GM12878 (cell line): ENCODE data around the gene ARHGEF7. TPM values are rescaled to one million over a fixed set of nuclear protein-coding genes. Genes with fewer than 3 reads are reported as not detected.

Experiments used
- ATAC-seq: fragments of 200-7000 bp; cut with Tn5 transposase; 3 replicates; pipeline ENCODE4 v1.9.1; 2020; ENCODE audit warnings: mild to moderate bottlenecking, moderate library complexity
- BruUV-seq: library from RNA; stranded (reverse); fragments of 400-500 nt; replicated peaks from 2 replicates; lab custom pipeline; 2021; lab: Mats Ljungman, UMichigan
- CTCF ChIA-PET: fragments of 300-600 bp; sonication (Branson Sonifier 250); formaldehyde crosslinking; extraction: SDS; loops from one replicate; lab custom pipeline; 2021; ENCODE audit warnings: inconsistent platforms; lab: Yijun Ruan, JAX
- POLR2A ChIA-PET: fragments of 350-600 bp; formaldehyde crosslinking; extraction: SDS; loops from one replicate; lab custom pipeline; 2021; ENCODE audit warnings: inconsistent platforms; lab: Charles Lee
- RAD21 ChIA-PET: fragments of 300-600 bp; sonication (Branson Sonifier 250); formaldehyde crosslinking; loops from one replicate; lab custom pipeline; 2023; ENCODE audit warnings: antibody characterized with exemption; ENCODE audit not compliant: unreplicated experiment; lab: Charles Lee
- SMC1A ChIA-PET: fragments of 300-600 bp; sonication (Branson Sonifier 250); formaldehyde crosslinking; loops from one replicate; lab custom pipeline; 2023; ENCODE audit not compliant: unreplicated experiment, uncharacterized antibody; lab: Charles Lee
- DNase-seq: peaks from one replicate; pipeline ENCODE4 v3.0.0-alpha.2; 2011; ENCODE audit warnings: low read depth, low spot score
- FAIRE-seq: peaks from 3 replicates; lab custom pipeline; 2011; peaks lifted over from hg19 to GRCh38; lab: Jason Lieb, UNC
- H2AFZ ChIP-seq: 2 replicates; pipeline ENCODE4 v1.6.0; 2011; ENCODE audit warnings: low read depth, low read length, control low read depth; ENCODE audit not compliant: control insufficient read depth
- H3K27ac ChIP-seq: 2 replicates; pipeline ENCODE4 v1.5.1; 2011; ENCODE audit warnings: control low read depth; ENCODE audit not compliant: control insufficient read depth, insufficient read depth
- H3K27me3 ChIP-seq, 2 experiments: replicated peaks in 1 of 2; 2 replicates each; pipeline versions ENCODE4 v1.6.0 to v1.6.1; 2011; ENCODE audit warnings: low read length in 1 of 2; ENCODE audit not compliant: control insufficient read depth in 2 of 2, insufficient read depth in 2 of 2
- H3K36me3 ChIP-seq, 2 experiments: 2 replicates each; pipeline ENCODE4 v1.5.1; 2011; ENCODE audit warnings: low read length in 1 of 2; ENCODE audit not compliant: control insufficient read depth in 2 of 2, insufficient read depth in 2 of 2
- H3K4me1 ChIP-seq: 2 replicates; pipeline ENCODE4 v1.6.1; 2011; ENCODE audit warnings: mild to moderate bottlenecking, low read length, moderate library complexity, mixed read lengths; ENCODE audit not compliant: control insufficient read depth, insufficient read depth
- H3K4me2 ChIP-seq: 2 replicates; pipeline ENCODE4 v1.6.0; 2011; ENCODE audit warnings: control low read depth; ENCODE audit not compliant: control insufficient read depth, insufficient read depth
- H3K4me3 ChIP-seq: fragments of 200-600 bp; sonication (generic); 2 replicates; pipeline ENCODE4 v1.5.1; 2016
- H3K79me2 ChIP-seq: 2 replicates; pipeline ENCODE4 v1.6.0; 2011; ENCODE audit warnings: low read length; ENCODE audit not compliant: control insufficient read depth, insufficient read depth
- H3K9ac ChIP-seq: 2 replicates; pipeline ENCODE4 v1.8.0; 2011; ENCODE audit warnings: low read length, control low read depth, mixed read lengths; ENCODE audit not compliant: control insufficient read depth, insufficient read depth
- H3K9me3 ChIP-seq: replicated peaks from 3 replicates; pipeline ENCODE4 v1.5.1; 2011; ENCODE audit warnings: mild to moderate bottlenecking, low read length; ENCODE audit not compliant: control insufficient read depth, insufficient read depth
- H4K20me1 ChIP-seq: 2 replicates; pipeline ENCODE4 v1.6.0; 2011; ENCODE audit not compliant: control insufficient read depth, insufficient read depth
- RFX5 ChIP-seq: IDR thresholded peaks from 2 replicates; pipeline ENCODE4 v1.6.1; 2011; ENCODE audit warnings: low read depth, low read length, improper control_type of control experiment
- RUNX3 ChIP-seq: IDR thresholded peaks from 2 replicates; pipeline ENCODE4 v1.6.1; 2012; ENCODE audit warnings: low read length, inconsistent platforms
- SMAD5 ChIP-seq: IDR thresholded peaks from 2 replicates; pipeline ENCODE4 v1.6.1; 2016; ENCODE audit warnings: antibody characterized with exemption, low read depth
- SUPT20H ChIP-seq: IDR thresholded peaks from 2 replicates; pipeline ENCODE4 v1.6.1; 2011; ENCODE audit warnings: low read depth, mild to moderate bottlenecking, low read length, moderate library complexity, borderline replicate concordance; ENCODE audit not compliant: control insufficient read depth
- WGBS: methylation state at CpG from one replicate; pipeline ENCODE4 v1.1.6; 2016; ENCODE audit warnings: low lambda C conversion rate; ENCODE audit not compliant: insufficient replicate concordance, insufficient coverage; ENCODE audit errors: missing lambda C conversion rate; 5-methylcytosine and 5-hydroxymethylcytosine counted together
- in situ Hi-C: fragments of 300-500 bp; cut with MboI; formaldehyde crosslinking; loops from 9 replicates; pipeline ENCODE4 v1.14.3; 2018; ENCODE audit warnings: mixed read lengths
- intact Hi-C: fragments of 100-400 bp; cut with micrococcal nuclease; formaldehyde crosslinking; loops from one replicate; pipeline ENCODE4 v1.14.2; 2022; ENCODE audit not compliant: unreplicated experiment
- polyA plus RNA-seq, 11 experiments: library from polyadenylated mRNA; depleted of rRNA in 4 of 11; unstranded in 6 of 11; stranded (reverse) in 5 of 11; fragments of >200 nt; fragmentation: Nextera tagmentation in 4 of 11; fragmentation: Illumina TruSeq in 1 of 11; extraction: Ambion mirVana in 4 of 11; extraction: Trizol in 1 of 11; gene quantifications; 1 replicate in 1 of 11; 2 replicates in 10 of 11; pipeline versions ENCODE4 v1.2.1 to v1.2.3, GENCODE V29; 2011 to 2016; ENCODE audit warnings: inconsistent platforms in 2 of 11, missing spikeins in 2 of 11, low read depth in 1 of 11
- total RNA-seq, 4 experiments: library from RNA; depleted of rRNA in 3 of 4; stranded (reverse); fragments of >200 nt in 3 of 4; fragmentation: Illumina TruSeq in 1 of 4; extraction: Trizol in 1 of 4; gene quantifications; 2 replicates each; pipeline versions ENCODE4 v1.2.1 to v1.2.3, GENCODE V29; 2013 to 2021

Gene ARHGEF7
- total and polyA plus RNA-seq, 10 of the 15 experiments (the other 5 are each of a cell fraction or from before 2014, with no cell fraction given), result 4.7 to 65.5 (median 36.6) TPM

- WGBS, result 86% methylated on average over 9 of the region's 9 CpGs
- BruUV-seq, result no TSS peak
These were observed 180.8 kb downstream of the ARHGEF7 start for GRCh38 chr13:111295886-111296285.

GRCh38 chr13:111296417-111296816, 181.3 kb downstream of the ARHGEF7 start:
- SMC1A ChIA-PET, result no interaction called here
- in situ Hi-C loops (no loop called here), intact Hi-C loops (no loop called here)
- Histone ChIP-seq H2AFZ (no peak overlapping the region), H3K36me3 (peaks cover 6 to 40% of the 10 kb centered on the region in 2 experiments), H3K27me3 (no peaks in the 10 kb centered on the region), H3K4me2 (no peak overlapping the region), H3K79me2 (no peaks in the 10 kb centered on the region), H3K9ac (no peak overlapping the region), H3K4me3 (no peak overlapping the region), H4K20me1 (no peaks in the 10 kb centered on the region), H3K9me3 (no peaks in the 10 kb centered on the region), H3K27ac (no peak overlapping the region), H3K4me1 (peaks cover 7% of the 10 kb centered on the region)
- RAD21 ChIA-PET, result no interaction called here
- DNase-seq (no peak), ATAC-seq (no peak), FAIRE-seq (no peak)
- BruUV-seq, result no TSS peak
- WGBS, result 61% methylated on average over 6 of the region's 6 CpGs
- CTCF ChIA-PET, result no interaction called here
- TF ChIP-seq RUNX3 (0 out of 2 replicates have a peak, but pooled peaks have one; percentile 37), SUPT20H (no peak)
- POLR2A ChIA-PET, result no interaction called here

More at GRCh38 chr13:111295886-111296285, 180.8 kb downstream of the ARHGEF7 start:
- in situ Hi-C loops (no loop called here), intact Hi-C loops (no loop called here)
- POLR2A ChIA-PET, result no interaction called here
- H3K9me3 ChIP-seq, result no peaks in the 10 kb centered on the region
- no peak overlapping the region for H2AFZ ChIP-seq
- no peaks in the 10 kb centered on the region for H3K79me2 ChIP-seq
- no peaks in the 10 kb centered on the region; the same call in 1 of the 2 replicates for H4K20me1 ChIP-seq
- SMC1A ChIA-PET, result interaction anchor here (0.8 kb wide), 1 partner anchor 11 kb away, joined by 3 read pairs; no protein-coding TSS in a partner anchor
- H3K27ac ChIP-seq, result no peak overlapping the region
- FAIRE-seq (no peak), ATAC-seq (no peak), DNase-seq (no peak)
- RAD21 ChIA-PET, result no interaction called here
- H3K4me1 ChIP-seq, result peaks cover 7% of the 10 kb centered on the region
- no peak overlapping the region for H3K9ac ChIP-seq
- TF ChIP-seq SMAD5 (no peak), RFX5 (no peak)
- CTCF ChIA-PET, result interaction anchor here (1.3 kb wide), 1 partner anchor 228 kb away, joined by 3 read pairs; no protein-coding TSS in a partner anchor
- peaks cover 9 to 45% of the 10 kb centered on the region in 2 experiments for H3K36me3 ChIP-seq
- no peaks in the 10 kb centered on the region for H3K27me3 ChIP-seq
- H3K4me3 ChIP-seq, result no peak overlapping the region
- H3K4me2 ChIP-seq, result no peak overlapping the region
